Thyroid gland (tissue), 4 donors: ENCODE data around the gene CYP4F3. TPM values are rescaled to one million over a fixed set of nuclear protein-coding genes. Genes with fewer than 3 reads are reported as not detected.

Experiments used
- DNase-seq, 2 donors: peaks; one replicate each; pipeline ENCODE4 v3.0.0-alpha.2; 2019
- H3K27ac ChIP-seq, 3 donors: fragments of 200-600 bp; sonication (generic); 1 replicate in 2 of 3; 2 replicates in 1 of 3; pipeline ENCODE4 v1.5.1; 2016 to 2019; ENCODE audit warnings: mild to moderate bottlenecking in 1 of 3, moderate library complexity in 1 of 3
- H3K27me3 ChIP-seq: fragments of 200-600 bp; sonication (generic); one replicate; pipeline ENCODE4 v1.5.1; 2019
- H3K36me3 ChIP-seq, 2 donors: fragments of 200-600 bp; sonication (generic); one replicate each; pipeline ENCODE4 v1.5.1; 2016 to 2019
- H3K4me1 ChIP-seq, 2 donors: fragments of 200-600 bp; sonication (generic); one replicate each; pipeline ENCODE4 v1.5.1; 2017 to 2019
- H3K4me3 ChIP-seq, 3 donors: fragments of 200-600 bp; sonication (generic); replicated peaks in 1 of 3; 1 replicate in 2 of 3; 2 replicates in 1 of 3; pipeline ENCODE4 v1.5.1; 2016; ENCODE audit warnings: mild to moderate bottlenecking in 1 of 3
- H3K9me3 ChIP-seq: fragments of 200-600 bp; sonication (generic); one replicate; pipeline ENCODE4 v1.5.1; 2017
- POLR2A ChIP-seq, 2 donors: fragments of 450-650 bp; IDR thresholded peaks; one replicate each; pipeline ENCODE4 v1.6.1; 2017; ENCODE audit warnings: antibody characterized with exemption in 2 of 2, mild to moderate bottlenecking in 2 of 2, moderate library complexity in 1 of 2
- WGBS, 2 donors: methylation state at CpG; one replicate each; pipeline ENCODE4 v1.1.5; 2017; 5-methylcytosine and 5-hydroxymethylcytosine counted together
- intact Hi-C: fragments of 100-400 bp; cut with DNase I; formaldehyde crosslinking; loops from one replicate; pipeline ENCODE4 v1.15.1; 2023
- total RNA-seq, 4 donors: library from RNA; depleted of rRNA; stranded (reverse); fragments of >200 nt; gene quantifications; one replicate each; pipeline ENCODE4 v1.2.3, GENCODE V29; 2016
- TF ChIP-seq, protein P1 (sequence below), 6 experiments: fragments of 200-600 bp in 3 of 6; fragments of 450-650 bp in 3 of 6; sonication (generic) in 3 of 6; IDR thresholded peaks; one replicate each; pipeline ENCODE4 v1.5.1; 2016 to 2019; ENCODE audit warnings: antibody characterized with exemption in 6 of 6, mild to moderate bottlenecking in 2 of 6, inconsistent platforms in 1 of 6, moderate library complexity in 1 of 6

Gene CYP4F3
- total RNA-seq, 4 donors from 2014 or later, result 0.33 to 0.59 TPM; not detected in 2

DNA sequence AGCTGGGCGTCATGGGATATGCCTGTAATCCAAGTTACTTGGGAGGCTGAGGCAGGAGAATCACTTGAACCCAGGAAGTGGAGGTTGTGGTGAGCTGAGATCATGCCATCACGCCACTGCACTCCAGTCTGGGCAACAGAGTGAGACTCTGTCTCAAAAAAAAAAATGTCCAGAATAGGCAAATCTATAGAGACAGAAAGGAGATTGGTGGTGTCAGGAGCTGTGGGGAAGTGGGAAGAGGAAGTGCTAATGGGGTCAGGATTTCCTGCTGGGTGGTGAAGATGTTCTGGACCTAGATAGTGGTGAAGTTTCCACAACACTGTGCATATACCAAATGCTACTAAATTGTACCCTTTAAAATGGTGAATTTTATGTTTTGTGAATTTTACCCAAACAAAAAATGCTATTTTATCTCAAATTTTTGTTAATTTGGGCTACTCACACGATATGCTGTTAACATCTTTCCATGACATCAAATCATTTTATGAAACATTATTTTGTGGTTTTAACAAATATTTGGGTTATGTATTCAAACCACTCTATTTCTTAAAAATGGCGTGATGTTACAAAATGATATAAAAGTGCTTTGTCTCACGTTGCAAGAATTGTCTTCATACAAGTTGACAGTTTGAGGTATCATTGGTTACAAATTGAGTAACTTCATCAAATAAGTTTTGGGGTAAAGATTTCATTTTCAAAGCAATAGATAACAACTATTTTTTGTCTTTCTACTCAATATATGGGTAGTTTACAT, 7.4 kb upstream of the CYP4F3 start:
- Histone ChIP-seq H3K4me1 (no peaks in the 10 kb centered on the region), H3K9me3 (no peaks in the 10 kb centered on the region), H3K36me3 (no peaks in the 10 kb centered on the region), H3K4me3 (no peak overlapping the region), H3K27ac (no peak overlapping the region), H3K27me3 (peaks cover 3% of the 10 kb centered on the region)
- intact Hi-C loops, result loop anchor here (5.0 kb wide), 1 partner anchor 549 kb away; no protein-coding TSS in a partner anchor
- DNase-seq, result no peak
- WGBS, 2 donors, result 46 to 47% methylated on average over 5 of the region's 5 CpGs
- TF ChIP-seq POLR2A (IDR thresholded peaks at IDR 0.05), result no peak
- TF ChIP-seq, protein P1, sequence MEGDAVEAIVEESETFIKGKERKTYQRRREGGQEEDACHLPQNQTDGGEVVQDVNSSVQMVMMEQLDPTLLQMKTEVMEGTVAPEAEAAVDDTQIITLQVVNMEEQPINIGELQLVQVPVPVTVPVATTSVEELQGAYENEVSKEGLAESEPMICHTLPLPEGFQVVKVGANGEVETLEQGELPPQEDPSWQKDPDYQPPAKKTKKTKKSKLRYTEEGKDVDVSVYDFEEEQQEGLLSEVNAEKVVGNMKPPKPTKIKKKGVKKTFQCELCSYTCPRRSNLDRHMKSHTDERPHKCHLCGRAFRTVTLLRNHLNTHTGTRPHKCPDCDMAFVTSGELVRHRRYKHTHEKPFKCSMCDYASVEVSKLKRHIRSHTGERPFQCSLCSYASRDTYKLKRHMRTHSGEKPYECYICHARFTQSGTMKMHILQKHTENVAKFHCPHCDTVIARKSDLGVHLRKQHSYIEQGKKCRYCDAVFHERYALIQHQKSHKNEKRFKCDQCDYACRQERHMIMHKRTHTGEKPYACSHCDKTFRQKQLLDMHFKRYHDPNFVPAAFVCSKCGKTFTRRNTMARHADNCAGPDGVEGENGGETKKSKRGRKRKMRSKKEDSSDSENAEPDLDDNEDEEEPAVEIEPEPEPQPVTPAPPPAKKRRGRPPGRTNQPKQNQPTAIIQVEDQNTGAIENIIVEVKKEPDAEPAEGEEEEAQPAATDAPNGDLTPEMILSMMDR (IDR thresholded peaks at IDR 0.05), result no peak

DNA sequence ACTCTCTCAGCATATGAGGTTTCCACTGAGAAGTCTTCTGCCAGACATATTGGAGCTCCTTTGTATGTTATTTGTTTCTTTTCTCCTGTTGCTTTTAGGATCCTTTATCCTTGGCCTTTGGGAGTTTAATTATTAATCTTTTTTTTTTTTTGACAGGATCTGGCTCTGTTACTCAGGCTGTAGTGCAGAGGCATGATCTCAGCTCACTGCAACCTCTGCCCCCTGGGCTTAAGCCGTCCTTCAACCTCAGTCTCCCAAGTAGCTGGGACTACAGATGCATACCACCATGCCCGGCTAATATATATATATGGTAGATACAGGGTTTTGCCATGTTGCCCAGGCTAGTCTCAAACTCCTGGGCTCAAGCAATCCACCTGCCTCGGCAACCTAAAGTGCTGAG, 6.6 kb upstream of the CYP4F3 start:
- peaks cover 3% of the 10 kb centered on the region for H3K27me3 ChIP-seq
- DNase-seq, result no peak
- no peaks in the 10 kb centered on the region for H3K36me3 ChIP-seq
- intact Hi-C loops, result loop anchor here (5.0 kb wide), 1 partner anchor 548 kb away; no protein-coding TSS in a partner anchor
- WGBS, 2 donors, result 70 to 82% methylated on average over 3 of the region's 3 CpGs
- TF ChIP-seq, protein P1 (IDR thresholded peaks at IDR 0.05), result no peak
- TF ChIP-seq POLR2A (IDR thresholded peaks at IDR 0.05), result no peak
- H3K9me3 ChIP-seq, result no peaks in the 10 kb centered on the region
- H3K4me1 ChIP-seq, result no peaks in the 10 kb centered on the region
- H3K4me3 ChIP-seq, result no peak overlapping the region
- H3K27ac ChIP-seq, result no peak overlapping the region

DNA sequence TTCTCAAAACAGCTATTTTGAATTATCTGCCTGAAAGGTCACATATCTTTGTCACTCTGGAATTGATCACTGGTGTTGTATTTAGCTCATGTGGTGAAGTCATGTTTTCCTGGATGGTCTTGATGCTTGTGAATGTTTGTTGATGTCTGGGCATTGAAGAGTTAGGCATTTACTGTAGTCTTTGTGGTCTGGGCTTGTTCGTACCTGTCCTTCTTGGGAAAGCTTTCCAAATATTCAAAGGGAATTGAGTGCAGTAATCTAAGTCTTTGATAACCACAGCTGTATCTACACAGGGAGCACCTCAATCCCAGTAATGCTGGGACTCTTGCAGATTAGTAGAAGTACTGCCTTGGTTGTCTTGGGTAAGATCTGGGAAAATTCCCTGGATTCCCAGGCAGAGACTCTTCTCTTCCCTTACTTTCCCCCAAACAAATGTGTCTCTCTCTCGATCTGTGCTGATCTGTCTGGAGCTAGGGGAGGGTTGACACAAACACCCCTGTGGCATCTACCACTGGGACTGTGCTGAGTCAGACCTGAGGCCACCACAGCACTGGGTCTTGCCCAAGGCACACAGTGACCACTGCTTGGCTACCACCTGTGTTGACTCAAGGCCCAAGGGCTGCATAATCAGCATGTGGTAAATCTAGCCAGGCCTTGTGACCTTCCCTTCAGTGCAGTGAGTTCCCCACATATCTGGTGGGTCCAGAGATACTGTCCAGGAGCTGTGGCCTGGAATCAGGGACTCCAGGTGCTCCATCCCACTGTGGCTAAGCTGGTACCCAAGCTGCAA, 5.5 kb upstream of the CYP4F3 start:
- Histone ChIP-seq H3K4me1 (no peaks in the 10 kb centered on the region), H3K9me3 (no peaks in the 10 kb centered on the region), H3K36me3 (no peaks in the 10 kb centered on the region), H3K27me3 (peaks cover 3% of the 10 kb centered on the region), H3K4me3 (no peak overlapping the region), H3K27ac (no peak overlapping the region)
- TF ChIP-seq, protein P1 (IDR thresholded peaks at IDR 0.05), result no peak
- TF ChIP-seq POLR2A (IDR thresholded peaks at IDR 0.05), result no peak
- intact Hi-C loops, result no loop called here
- no peak for DNase-seq
- WGBS, 2 donors, result 73 to 76% methylated on average over 2 of the region's 2 CpGs

DNA sequence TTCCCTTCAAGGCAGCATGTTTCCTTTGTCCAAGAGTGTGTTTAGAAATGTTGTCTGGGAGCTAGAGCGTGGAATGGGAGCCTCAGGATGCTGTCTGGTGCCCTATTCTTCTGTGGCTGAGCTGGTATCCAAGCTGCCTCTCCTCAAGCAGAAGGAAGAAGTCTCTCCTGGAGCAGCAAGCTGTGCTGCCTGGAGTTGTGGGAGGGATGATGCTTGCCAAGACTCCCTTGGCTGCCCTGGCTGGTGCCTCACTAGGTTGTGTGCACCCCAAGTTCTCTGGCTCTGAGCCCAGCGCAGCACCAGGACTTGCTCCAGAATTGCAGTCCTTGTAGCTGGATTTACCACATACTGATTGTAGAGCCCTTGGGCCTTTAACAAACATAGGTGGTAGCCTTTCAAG, 4.7 kb upstream of the CYP4F3 start:
- DNase-seq, result no peak
- intact Hi-C loops, result no loop called here
- no peak overlapping the region for H3K27ac ChIP-seq

More for the DNA sequence above, 4.7 kb upstream of the CYP4F3 start:
- peaks cover 3% of the 10 kb centered on the region for H3K27me3 ChIP-seq
- no peaks in the 10 kb centered on the region for H3K4me1 ChIP-seq
- H3K9me3 ChIP-seq, result no peaks in the 10 kb centered on the region
- WGBS, 2 donors, result 92 to 96% methylated on average over 2 of the region's 2 CpGs
- no peaks in the 10 kb centered on the region for H3K36me3 ChIP-seq
- TF ChIP-seq, protein P1 (IDR thresholded peaks at IDR 0.05), result no peak
- TF ChIP-seq POLR2A (IDR thresholded peaks at IDR 0.05), result no peak
- H3K4me3 ChIP-seq, result no peak overlapping the region
